OCI-LY1 (cell line): ENCODE results near the gene SMIM20.

Experiments used
- H2AFZ ChIP-seq: fragments of 200-600 bp; sonication (generic), shearing (Covaris generic); 2 replicates; pipeline ENCODE4 v1.6.0; 2014; ENCODE audit warnings: antibody characterized with exemption, mild to moderate bottlenecking, low read length
- H3F3A ChIP-seq: fragments of 200-600 bp; sonication (generic), shearing (Covaris generic); 2 replicates; pipeline ENCODE4 v1.6.0; 2014; ENCODE audit warnings: mild to moderate bottlenecking, antibody characterized with exemption, low read length, moderate library complexity; ENCODE audit not compliant: insufficient read depth
- H3K27ac ChIP-seq: fragments of 200-600 bp; sonication (generic); 2 replicates; pipeline ENCODE4 v1.5.1; 2014; ENCODE audit warnings: low read length, mixed run types, mild to moderate bottlenecking, low read depth; ENCODE audit not compliant: poor library complexity, severe bottlenecking
- H3K27me3 ChIP-seq: fragments of 200-600 bp; sonication (generic); 2 replicates; pipeline ENCODE4 v1.6.0; 2014; ENCODE audit warnings: antibody characterized with exemption, mild to moderate bottlenecking, low read length, moderate library complexity; ENCODE audit not compliant: insufficient read depth
- H3K36me3 ChIP-seq: fragments of 200-600 bp; sonication (generic); 2 replicates; pipeline ENCODE4 v1.6.1; 2014; ENCODE audit warnings: mild to moderate bottlenecking, antibody characterized with exemption, low read length, moderate library complexity, mixed read lengths; ENCODE audit not compliant: insufficient read depth
- H3K4me1 ChIP-seq: fragments of 200-600 bp; sonication (generic); 2 replicates; pipeline ENCODE4 v1.5.1; 2014; ENCODE audit warnings: mild to moderate bottlenecking, low read length, moderate library complexity; ENCODE audit not compliant: insufficient read depth, severe bottlenecking
- H3K4me2 ChIP-seq: fragments of 200-600 bp; sonication (generic), shearing (Covaris generic); 2 replicates; pipeline ENCODE4 v1.6.1; 2014; ENCODE audit warnings: low read length
- H3K4me3 ChIP-seq: fragments of 200-600 bp; sonication (generic); 2 replicates; pipeline ENCODE4 v1.5.1; 2014; ENCODE audit warnings: low read length, low read depth, mild to moderate bottlenecking, mixed read lengths; ENCODE audit not compliant: poor library complexity, severe bottlenecking
- H3K79me2 ChIP-seq: fragments of 200-600 bp; shearing (Covaris generic); 2 replicates; pipeline ENCODE4 v1.6.1; 2016; ENCODE audit warnings: mixed run types, low read length, mixed read lengths; ENCODE audit not compliant: insufficient read depth
- H3K9ac ChIP-seq: fragments of 200-600 bp; sonication (generic), shearing (Covaris generic); 2 replicates; pipeline ENCODE4 v1.6.1; 2014; ENCODE audit warnings: mild to moderate bottlenecking, low read length, mixed read lengths
- H3K9me2 ChIP-seq: fragments of 200-600 bp; sonication (generic), shearing (Covaris generic); 2 replicates; pipeline ENCODE4 v1.6.1; 2014; ENCODE audit warnings: low read depth, mild to moderate bottlenecking, low read length, mixed read lengths
- H3K9me3 ChIP-seq: fragments of 200-600 bp; shearing (Covaris generic); 2 replicates; pipeline ENCODE4 v1.6.1; 2014; ENCODE audit warnings: low read length, mixed read lengths
- H4K20me1 ChIP-seq: fragments of 200-600 bp; sonication (generic), shearing (Covaris generic); 2 replicates; pipeline ENCODE4 v1.6.0; 2016; ENCODE audit warnings: mild to moderate bottlenecking, low read length; ENCODE audit not compliant: insufficient read depth
- CTCF ChIP-seq: fragments of 200-600 bp; sonication (generic), shearing (Covaris generic); IDR thresholded peaks from 2 replicates; pipeline ENCODE4 v1.5.1; 2017; ENCODE audit warnings: mild to moderate bottlenecking, antibody characterized with exemption, low read length, moderate library complexity, mixed read lengths
- EZH2 ChIP-seq: fragments of 200-600 bp; sonication (generic), shearing (Covaris generic); IDR thresholded peaks from 2 replicates; pipeline ENCODE4 v1.8.0; 2017; ENCODE audit warnings: borderline replicate concordance, mixed run types, mild to moderate bottlenecking, antibody characterized with exemption, low read length, moderate library complexity, mixed read lengths

The SMIM20 gene

DNA sequence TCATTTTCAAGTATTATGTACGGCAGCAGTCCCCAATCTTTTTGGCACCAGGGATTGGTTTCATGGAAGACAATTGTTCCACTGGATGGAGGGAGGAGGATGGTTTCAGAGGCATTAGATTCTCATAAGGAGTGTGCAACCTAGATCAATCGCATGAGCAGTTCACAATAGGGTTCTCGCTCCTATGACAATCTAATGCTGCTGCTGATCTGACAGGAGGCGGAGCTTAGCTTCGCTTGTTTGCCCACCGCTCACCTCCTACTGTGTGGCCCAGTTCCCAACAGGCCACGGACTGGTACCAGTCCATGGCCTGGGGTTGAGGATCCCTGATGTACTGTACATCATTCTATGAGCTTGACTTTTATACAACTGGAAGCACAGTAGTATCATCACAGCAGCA, 48.4 kb downstream of the SMIM20 start:
- no peaks in the 10 kb centered on the region for H4K20me1 ChIP-seq
- TF ChIP-seq EZH2 (no peak), CTCF (no peak)
- H3K9me3 ChIP-seq = no peaks in the 10 kb centered on the region
- H3K27ac ChIP-seq = no peak overlapping the region
- H3F3A ChIP-seq = no peaks in the 10 kb centered on the region
- no peaks in the 10 kb centered on the region for H3K4me1 ChIP-seq
- no peaks in the 10 kb centered on the region for H3K79me2 ChIP-seq
- no peak overlapping the region for H3K4me2 ChIP-seq
- no peak overlapping the region for H3K4me3 ChIP-seq
- H3K27me3 ChIP-seq = no peaks in the 10 kb centered on the region
- H3K36me3 ChIP-seq = no peaks in the 10 kb centered on the region
- no peak overlapping the region for H2AFZ ChIP-seq
- H3K9ac ChIP-seq = no peak overlapping the region
- H3K9me2 ChIP-seq = no peaks in the 10 kb centered on the region

DNA sequence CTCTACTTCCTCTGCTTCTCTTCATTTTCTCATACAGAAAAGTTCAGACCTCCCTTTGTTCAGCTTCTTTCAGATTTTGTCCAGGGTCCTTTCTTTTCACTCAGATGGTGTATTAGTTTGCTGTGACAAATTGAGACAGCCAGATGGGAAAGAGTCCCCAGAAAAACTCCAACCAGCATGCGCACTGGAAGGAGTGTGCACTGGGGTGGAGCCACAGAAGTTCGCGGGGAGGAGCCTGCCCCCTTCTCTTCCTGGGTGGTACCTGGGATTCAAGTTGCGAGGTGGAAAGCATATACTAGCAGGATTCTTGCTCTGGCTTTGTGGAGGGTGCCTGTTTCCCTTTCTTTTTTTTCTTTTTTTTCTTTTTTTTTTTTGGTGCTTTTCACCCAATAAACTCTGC, 51.6 kb downstream of the SMIM20 start:
- H3K4me1 ChIP-seq = peaks cover 6% of the 10 kb centered on the region
- no peaks in the 10 kb centered on the region for H3K9me2 ChIP-seq
- H3K36me3 ChIP-seq = no peaks in the 10 kb centered on the region
- H3K79me2 ChIP-seq = no peaks in the 10 kb centered on the region
- TF ChIP-seq EZH2 (no peak), CTCF (no peak)
- no peak overlapping the region for H3K27ac ChIP-seq
- no peaks in the 10 kb centered on the region for H3K9me3 ChIP-seq
- no peak overlapping the region for H3K4me2 ChIP-seq
- H4K20me1 ChIP-seq = no peaks in the 10 kb centered on the region
- no peak overlapping the region for H3K9ac ChIP-seq
- no peaks in the 10 kb centered on the region for H3K27me3 ChIP-seq
- no peak overlapping the region for H2AFZ ChIP-seq
- H3F3A ChIP-seq = no peaks in the 10 kb centered on the region
- no peak overlapping the region for H3K4me3 ChIP-seq

DNA sequence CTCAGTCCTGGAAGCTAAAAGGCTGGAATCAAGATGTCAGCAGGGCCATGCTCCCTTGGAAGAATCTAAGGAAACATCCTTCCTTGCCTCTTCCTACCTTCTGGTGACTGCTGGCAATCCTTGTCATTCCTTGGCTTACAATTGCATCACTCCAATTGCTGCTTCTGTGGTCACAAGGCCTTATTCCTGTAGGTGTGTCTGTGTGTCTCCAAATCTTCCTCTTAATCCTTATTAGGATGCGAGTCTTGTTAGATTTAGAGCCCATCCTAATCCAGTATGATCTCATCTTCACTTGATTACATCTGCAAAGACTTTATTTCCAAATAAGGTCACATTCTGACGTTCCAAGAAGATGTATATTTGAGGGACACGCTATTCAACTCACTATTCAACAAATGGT, 52.2 kb downstream of the SMIM20 start:
- H3K9ac ChIP-seq = no peak overlapping the region

More for the DNA sequence above, 52.2 kb downstream of the SMIM20 start:
- Histone ChIP-seq H3K9me2 (no peaks in the 10 kb centered on the region), H3K27me3 (no peaks in the 10 kb centered on the region), H3K27ac (no peak overlapping the region), H2AFZ (no peak overlapping the region), H3K79me2 (no peaks in the 10 kb centered on the region), H3K4me3 (no peak overlapping the region), H3K4me1 (peaks cover 6% of the 10 kb centered on the region), H3K36me3 (no peaks in the 10 kb centered on the region), H3K4me2 (no peak overlapping the region), H3K9me3 (no peaks in the 10 kb centered on the region), H3F3A (no peaks in the 10 kb centered on the region), H4K20me1 (no peaks in the 10 kb centered on the region)
- TF ChIP-seq EZH2 (no peak), CTCF (no peak)
